Lower lobe of right lung (tissue), 2 donors: ENCODE measurements around the gene WDR27. TPM values are rescaled to one million over a fixed set of nuclear protein-coding genes. Genes with fewer than 3 reads are reported as not detected.
A peak's percentile ranks its signal among the peaks of the same experiment; 100 is the strongest.

ENCODE experiments used
- ATAC-seq, 2 donors: fragments of 200-7000 bp; cut with Tn5 transposase; one replicate each; pipeline ENCODE4 v1.9.1; 2020 to 2022; ENCODE audit warnings: mild to moderate bottlenecking in 2 of 2, moderate library complexity in 2 of 2
- DNase-seq: peaks from one replicate; pipeline ENCODE4 v3.0.0-alpha.2; 2020
- H3K27ac ChIP-seq: fragments of 200-600 bp; one replicate; pipeline ENCODE4 v1.8.0; 2022
- H3K27me3 ChIP-seq: fragments of 200-600 bp; one replicate; pipeline ENCODE4 v1.8.0; 2022; ENCODE audit warnings: low read depth
- H3K36me3 ChIP-seq: fragments of 200-600 bp; one replicate; pipeline ENCODE4 v1.8.0; 2022; ENCODE audit warnings: mild to moderate bottlenecking
- H3K4me1 ChIP-seq: fragments of 200-600 bp; one replicate; pipeline ENCODE4 v1.8.0; 2022
- H3K4me3 ChIP-seq: fragments of 200-600 bp; one replicate; pipeline ENCODE4 v1.8.0; 2022; ENCODE audit warnings: mild to moderate bottlenecking
- H3K9me3 ChIP-seq: fragments of 200-600 bp; one replicate; pipeline ENCODE4 v1.8.0; 2022
- CTCF ChIP-seq: fragments of 200-600 bp; IDR thresholded peaks from one replicate; pipeline ENCODE4 v1.8.0; 2022; ENCODE audit warnings: antibody characterized with exemption, mild to moderate bottlenecking
- intact Hi-C: fragments of 100-400 bp; cut with DNase I; formaldehyde crosslinking; loops from one replicate; pipeline ENCODE4 v1.11.0; 2022
- total RNA-seq: library from RNA; stranded (reverse); fragmentation: NEBNext Ultra II Directional; extraction: Animal tissue kit (Norgen Biotek cat#: 25700); gene quantifications from one replicate; pipeline ENCODE4 v1.2.1, GENCODE V29; 2021
- donor health status: DM: no; HTN: yes; CAD: no; lungs with severe emphysema.

Gene WDR27
- total RNA-seq, 1 donor from 2014 or later = 38.0 TPM

GRCh38 chr6:169668203-169668847 is 33.5 kb downstream of the WDR27 start:
- intact Hi-C loops = no loop called here
- H3K4me3 ChIP-seq = no peak overlapping the region
- peaks cover 9% of the 10 kb centered on the region for H3K4me1 ChIP-seq
- DNase-seq (peak; percentile 33), ATAC-seq (no peak)
- H3K9me3 ChIP-seq = no peaks in the 10 kb centered on the region
- no peak for TF ChIP-seq CTCF
- peaks cover 55% of the 10 kb centered on the region for H3K36me3 ChIP-seq
- H3K27ac ChIP-seq = no peak overlapping the region
- H3K27me3 ChIP-seq = no peaks in the 10 kb centered on the region

GRCh38 chr6:169667716-169668115 is 34.1 kb downstream of the WDR27 start:
- peaks cover 9% of the 10 kb centered on the region for H3K4me1 ChIP-seq
- DNase-seq = peak; percentile 43
- peaks cover 60% of the 10 kb centered on the region for H3K36me3 ChIP-seq
- no peak overlapping the region for H3K4me3 ChIP-seq
- intact Hi-C loops = no loop called here
- no peaks in the 10 kb centered on the region for H3K9me3 ChIP-seq
- no peak for ATAC-seq
- TF ChIP-seq CTCF = no peak
- no peaks in the 10 kb centered on the region for H3K27me3 ChIP-seq
- no peak overlapping the region for H3K27ac ChIP-seq

GRCh38 chr6:169666441-169666840 is 35.4 kb downstream of the WDR27 start:
- peak; percentile 38 for DNase-seq
- Histone ChIP-seq H3K27me3 (no peaks in the 10 kb centered on the region), H3K27ac (no peak overlapping the region), H3K4me3 (no peak overlapping the region), H3K36me3 (peaks cover 52% of the 10 kb centered on the region), H3K4me1 (peaks cover 9% of the 10 kb centered on the region), H3K9me3 (no peaks in the 10 kb centered on the region)
- no peak for TF ChIP-seq CTCF
- ATAC-seq = no peak
- intact Hi-C loops = no loop called here

- TF ChIP-seq CTCF = no peak
- ATAC-seq (no peak), DNase-seq (no peak)
- no peak overlapping the region for H3K27ac ChIP-seq
- intact Hi-C loops = no loop called here
- no peak overlapping the region for H3K4me3 ChIP-seq
- peaks cover 44% of the 10 kb centered on the region for H3K36me3 ChIP-seq
- peaks cover 9% of the 10 kb centered on the region for H3K4me1 ChIP-seq
- H3K9me3 ChIP-seq = no peaks in the 10 kb centered on the region
- no peaks in the 10 kb centered on the region for H3K27me3 ChIP-seq
Observed at GRCh38 chr6:169665289-169665688, 36.5 kb downstream of the WDR27 start.

- DNase-seq = peak; percentile 41
- intact Hi-C loops = no loop called here
- Histone ChIP-seq H3K36me3 (peaks cover 49% of the 10 kb centered on the region), H3K4me3 (no peak overlapping the region), H3K27ac (no peak overlapping the region), H3K9me3 (no peaks in the 10 kb centered on the region), H3K27me3 (no peaks in the 10 kb centered on the region), H3K4me1 (peaks cover 4% of the 10 kb centered on the region)
- ATAC-seq = no peak
- TF ChIP-seq CTCF = no peak
Observed at GRCh38 chr6:169664227-169664626, 37.6 kb downstream of the WDR27 start.
